HG03520 (cell line): ENCODE measurements around the gene ISG15.

ENCODE experiments used
- ATAC-seq: cut with Tn5 transposase; IDR thresholded peaks from one replicate; pipeline ENCODE4 v1.9.1; 2021; ENCODE audit warnings: mild to moderate bottlenecking, moderate library complexity; ENCODE audit not compliant: unreplicated experiment

Gene ISG15

DNA sequence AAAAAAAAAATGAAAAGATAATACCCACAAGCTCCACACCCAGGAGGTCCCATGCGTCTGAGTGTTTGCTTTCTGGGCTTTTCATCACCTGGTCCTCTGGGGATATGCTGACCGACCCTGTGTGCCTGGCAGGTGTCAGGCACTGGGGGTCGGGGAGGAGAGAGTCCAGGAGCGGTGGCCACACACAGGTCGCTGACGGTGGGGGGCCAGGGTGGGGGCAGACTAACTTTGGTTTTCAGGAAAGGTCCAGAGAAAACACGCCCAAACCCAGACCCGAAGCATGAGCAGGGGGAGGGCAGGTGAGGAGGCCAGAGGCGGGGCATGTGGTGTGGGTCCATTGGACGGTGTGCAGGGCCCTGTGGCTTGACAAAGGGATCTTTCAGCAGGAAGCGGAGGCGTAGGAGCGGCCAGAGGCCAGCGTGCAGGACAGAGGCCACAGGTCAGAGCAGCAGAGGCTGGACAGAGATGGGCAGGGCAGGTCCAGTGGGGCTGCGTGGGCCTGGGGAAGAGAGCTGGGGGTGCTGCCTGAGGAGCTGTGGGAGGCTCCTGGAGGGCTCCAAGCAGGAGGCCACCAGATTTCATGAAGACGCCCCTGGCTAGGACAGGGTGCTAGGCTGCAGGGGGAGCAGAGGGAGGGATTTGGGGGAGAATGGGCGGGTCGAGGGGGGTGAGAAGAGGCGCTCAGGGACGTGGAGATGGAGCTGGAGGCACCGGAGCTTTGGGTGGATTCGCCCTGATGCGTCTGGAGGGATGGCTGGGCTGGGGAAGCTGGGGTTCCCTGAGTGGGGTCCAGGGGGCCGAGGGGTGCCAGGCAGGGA is 45.0 kb downstream of the ISG15 start:
- ATAC-seq = no peak

DNA sequence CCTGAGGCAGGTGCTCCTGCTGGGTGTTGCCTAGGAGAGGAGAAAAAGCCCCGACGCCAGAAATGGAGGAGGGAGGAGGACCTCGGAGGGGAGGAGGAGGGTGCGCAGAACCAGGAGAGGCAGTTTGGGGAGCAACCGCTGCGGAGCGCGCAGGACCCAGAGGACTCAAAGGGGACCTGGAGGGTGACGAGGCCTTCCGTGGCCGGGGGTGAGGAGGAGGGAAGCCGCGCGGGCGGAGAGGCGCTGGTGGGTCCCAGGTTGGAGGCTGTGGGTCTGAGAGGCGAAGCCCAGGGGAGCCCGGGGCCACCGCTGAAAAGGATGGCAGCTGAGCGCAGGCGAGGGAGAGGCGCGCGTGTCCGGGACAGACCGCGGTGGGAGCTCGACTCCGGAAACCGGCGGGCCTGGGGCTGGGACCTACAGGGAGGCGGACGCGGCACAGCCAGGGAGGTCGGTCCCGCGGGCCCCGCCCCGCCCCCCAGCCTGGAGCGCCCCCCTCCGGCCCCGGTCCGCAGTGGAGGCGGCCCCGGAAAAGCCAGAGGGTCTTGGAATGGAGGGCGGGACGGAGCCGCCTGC is 45.7 kb downstream of the ISG15 start:
- no peak for ATAC-seq

- no peak for ATAC-seq
These were observed 46.4 kb downstream of the ISG15 start for GRCh38 chr1:1059494-1060280.

- no peak for ATAC-seq
These were observed 47.1 kb downstream of the ISG15 start for GRCh38 chr1:1060281-1061000.

- no peak for ATAC-seq
These were observed 48.5 kb downstream of the ISG15 start for GRCh38 chr1:1061682-1062345.

GRCh38 chr1:1062348-1063163 is 49.3 kb downstream of the ISG15 start:
- no peak for ATAC-seq

- ATAC-seq = no peak
These were observed 50.1 kb downstream of the ISG15 start for GRCh38 chr1:1063261-1063944.
